Hepatocyte (in vitro differentiated cells): Measurements from ENCODE around the gene ADAMTS13. TPM values are rescaled to one million over a fixed set of nuclear protein-coding genes. Genes with fewer than 3 reads are reported as not detected.

Experiments
- DNase-seq: peaks from one replicate; pipeline ENCODE4 v3.0.0-alpha.2; 2016; ENCODE audit warnings: low spot score
- H2AFZ ChIP-seq: fragments of 200-600 bp; sonication (generic); 2 replicates; pipeline ENCODE4 v1.6.0; 2016; ENCODE audit warnings: antibody characterized with exemption, mild to moderate bottlenecking
- H3K27ac ChIP-seq: fragments of 200-600 bp; sonication (generic); 2 replicates; pipeline ENCODE4 v1.5.1; 2016; ENCODE audit warnings: mild to moderate bottlenecking
- H3K27me3 ChIP-seq: fragments of 200-600 bp; sonication (generic); 2 replicates; pipeline ENCODE4 v1.6.1; 2016
- H3K36me3 ChIP-seq: fragments of 200-600 bp; sonication (generic); replicated peaks from 2 replicates; pipeline ENCODE4 v1.5.1; 2016; ENCODE audit warnings: low read depth; ENCODE audit not compliant: insufficient read depth
- H3K4me1 ChIP-seq: fragments of 200-600 bp; sonication (generic); 2 replicates; pipeline ENCODE4 v1.5.1; 2016; ENCODE audit warnings: mild to moderate bottlenecking, moderate library complexity; ENCODE audit not compliant: insufficient read depth
- H3K4me2 ChIP-seq: fragments of 200-600 bp; sonication (generic); 2 replicates; pipeline ENCODE4 v1.6.0; 2016
- H3K4me3 ChIP-seq: fragments of 200-600 bp; sonication (generic); 2 replicates; pipeline ENCODE4 v1.5.1; 2016; ENCODE audit warnings: mild to moderate bottlenecking
- H3K79me2 ChIP-seq: fragments of 200-600 bp; sonication (generic); 2 replicates; pipeline ENCODE4 v1.6.0; 2017; ENCODE audit warnings: mild to moderate bottlenecking
- H3K9me2 ChIP-seq: fragments of 200-600 bp; sonication (generic); replicated peaks from 2 replicates; pipeline ENCODE4 v1.6.0; 2017; ENCODE audit warnings: mild to moderate bottlenecking; ENCODE audit not compliant: insufficient read depth
- H3K9me3 ChIP-seq: fragments of 200-600 bp; sonication (generic); 2 replicates; pipeline ENCODE4 v1.5.1; 2016; ENCODE audit warnings: low read depth, mild to moderate bottlenecking
- H4K20me1 ChIP-seq: fragments of 200-600 bp; sonication (generic); 2 replicates; pipeline ENCODE4 v1.6.0; 2016; ENCODE audit warnings: mild to moderate bottlenecking; ENCODE audit not compliant: insufficient read depth, poor library complexity, severe bottlenecking
- CTCF ChIP-seq: fragments of 200-600 bp; sonication (generic); IDR thresholded peaks from 2 replicates; pipeline ENCODE4 v1.5.1; 2016; ENCODE audit warnings: antibody characterized with exemption, mild to moderate bottlenecking; ENCODE audit not compliant: poor library complexity
- EZH2 ChIP-seq: fragments of 200-600 bp; sonication (generic); IDR thresholded peaks from 2 replicates; pipeline ENCODE4 v1.6.1; 2016; ENCODE audit warnings: antibody characterized with exemption, mild to moderate bottlenecking, borderline replicate concordance
- EZH2phosphoT487 ChIP-seq: fragments of 200-600 bp; sonication (generic); IDR thresholded peaks from one replicate; pipeline ENCODE4 v1.6.1; 2018; ENCODE audit warnings: antibody characterized with exemption, mild to moderate bottlenecking, low read depth, moderate library complexity; ENCODE audit not compliant: unreplicated experiment, severe bottlenecking
- WGBS: methylation state at CpG from one replicate; pipeline ENCODE4 v1.1.6; 2016; ENCODE audit warnings: low lambda C conversion rate; ENCODE audit errors: missing lambda C conversion rate; 5-methylcytosine and 5-hydroxymethylcytosine counted together
- polyA plus RNA-seq: library from polyadenylated mRNA; unstranded; fragments of >200 nt; fragmentation: Nextera tagmentation; extraction: Ambion mirVana; gene quantifications from 2 replicates; pipeline ENCODE4 v1.2.1, GENCODE V29; 2016
- total RNA-seq: library from RNA; depleted of rRNA; stranded (reverse); fragments of >200 nt; gene quantifications from 2 replicates; pipeline ENCODE4 v1.2.3, GENCODE V29; 2014

Gene ADAMTS13
- total and polyA plus RNA-seq, 2 experiments from 2014 or later, result 6.5 to 6.8 TPM

- WGBS, result 13% methylated on average over 49 of the region's 49 CpGs
Measured at GRCh38 chr9:133429641-133430161, 7.5 kb downstream of the ADAMTS13 start.

GRCh38 chr9:133430244-133430643 is 8.1 kb downstream of the ADAMTS13 start:
- Histone ChIP-seq H3K27me3 (no peaks in the 10 kb centered on the region), H3K27ac (no peak overlapping the region), H3K4me1 (peaks cover 8% of the 10 kb centered on the region), H3K4me2 (no peak overlapping the region), H2AFZ (no peak overlapping the region), H3K36me3 (no peaks in the 10 kb centered on the region), H3K79me2 (no peaks in the 10 kb centered on the region), H3K4me3 (no peak overlapping the region), H3K9me3 (no peaks in the 10 kb centered on the region), H3K9me2 (no peaks in the 10 kb centered on the region), H4K20me1 (no peaks in the 10 kb centered on the region)
- no peak for TF ChIP-seq EZH2
- no peak for TF ChIP-seq EZH2phosphoT487
- TF ChIP-seq CTCF, result no peak
- DNase-seq, result no peak
- 97% methylated on average over 1 of the region's 1 CpG for WGBS

More at GRCh38 chr9:133429641-133430161, 7.5 kb downstream of the ADAMTS13 start:
- TF ChIP-seq CTCF (peak; percentile 48), EZH2 (no peak), EZH2phosphoT487 (no peak)
- Histone ChIP-seq H3K4me1 (peaks cover 8% of the 10 kb centered on the region), H4K20me1 (no peaks in the 10 kb centered on the region), H3K27ac (no peak overlapping the region), H3K36me3 (no peaks in the 10 kb centered on the region), H3K9me2 (no peaks in the 10 kb centered on the region), H3K4me3 (no peak overlapping the region), H3K4me2 (peak overlapping the region; percentile 87), H3K79me2 (no peaks in the 10 kb centered on the region), H2AFZ (peak overlapping the region; percentile 68), H3K27me3 (no peaks in the 10 kb centered on the region), H3K9me3 (no peaks in the 10 kb centered on the region)
- peak; percentile 70 for DNase-seq

GRCh38 chr9:133433351-133433843 is 11.2 kb downstream of the ADAMTS13 start:
- H2AFZ ChIP-seq, result no peak overlapping the region
- H3K9me3 ChIP-seq, result no peaks in the 10 kb centered on the region
- H4K20me1 ChIP-seq, result no peaks in the 10 kb centered on the region
- H3K27me3 ChIP-seq, result no peaks in the 10 kb centered on the region
- no peak overlapping the region for H3K4me3 ChIP-seq
- TF ChIP-seq EZH2 (no peak), EZH2phosphoT487 (no peak), CTCF (no peak)
- 88% methylated on average over 11 of the region's 11 CpGs for WGBS
- no peaks in the 10 kb centered on the region for H3K36me3 ChIP-seq
- DNase-seq, result no peak
- peaks cover 4% of the 10 kb centered on the region for H3K4me1 ChIP-seq
- H3K4me2 ChIP-seq, result no peak overlapping the region
- H3K79me2 ChIP-seq, result no peaks in the 10 kb centered on the region
- no peaks in the 10 kb centered on the region for H3K9me2 ChIP-seq
- no peak overlapping the region for H3K27ac ChIP-seq
